HepG2 (cell line): ENCODE data around the gene NRGN. TPM values are rescaled to one million over a fixed set of nuclear protein-coding genes. Genes with fewer than 3 reads are reported as not detected.
"Not testable (repeated sequence)": the region's sequence is repeated elsewhere in the genome, so short reads cannot be mapped to it uniquely, and the experiment has no call there.

Experiments used
- ATAC-seq: fragments of 200-7000 bp; cut with Tn5 transposase; 3 replicates; pipeline ENCODE4 v1.9.1; 2020; ENCODE audit warnings: mild to moderate bottlenecking, moderate library complexity
- BruUV-seq: library from RNA; stranded (reverse); fragments of 400-500 nt; replicated peaks from 2 replicates; lab custom pipeline; 2021; lab: Mats Ljungman, UMichigan
- CTCF ChIA-PET: fragments of 300-600 bp; formaldehyde crosslinking; extraction: SDS; loops from one replicate; lab custom pipeline; 2021; ENCODE audit warnings: low total read pairs, inconsistent platforms, low intra/inter-chr PET ratio; lab: Yijun Ruan, JAX
- POLR2A ChIA-PET: fragments of 350-600 bp; sonication (Branson Sonifier 250); formaldehyde crosslinking; loops from one replicate; lab custom pipeline; 2020; ENCODE audit warnings: antibody characterized with exemption, inconsistent platforms; lab: Yijun Ruan, JAX
- DNase-seq: peaks from one replicate; pipeline ENCODE4 v3.0.0-alpha.2; 2015; ENCODE audit warnings: low spot score
- FAIRE-seq: peaks from 3 replicates; lab custom pipeline; 2011; peaks lifted over from hg19 to GRCh38; lab: Jason Lieb, UNC
- H2AFZ ChIP-seq: one replicate; pipeline ENCODE4 v1.6.1; 2011; ENCODE audit warnings: low read length, inconsistent platforms
- H3K27ac ChIP-seq: fragments of 300-600 bp; 3 replicates; pipeline ENCODE4 v1.8.0; 2011; ENCODE audit warnings: mixed run types, mild to moderate bottlenecking, mixed read lengths, low read length, inconsistent platforms; ENCODE audit not compliant: insufficient read depth; ENCODE audit errors: extremely low read length
- H3K27me3 ChIP-seq, 2 experiments: fragments of 200-600 bp in 1 of 2; 2 replicates in 1 of 2; 3 replicates in 1 of 2; pipeline versions ENCODE4 v1.6.0 to v1.8.0; 2011; ENCODE audit warnings: low read length in 2 of 2, mild to moderate bottlenecking in 2 of 2, moderate library complexity in 2 of 2, inconsistent platforms in 1 of 2; ENCODE audit not compliant: insufficient read depth in 2 of 2, control insufficient read depth in 1 of 2
- H3K36me3 ChIP-seq, 2 experiments: fragments of 200-600 bp in 1 of 2; replicated peaks in 1 of 2; 2 replicates in 1 of 2; 3 replicates in 1 of 2; pipeline versions ENCODE4 v1.5.1 to v1.8.0; 2011; ENCODE audit warnings: low read length in 2 of 2, inconsistent platforms in 1 of 2; ENCODE audit not compliant: insufficient read depth in 2 of 2, control insufficient read depth in 1 of 2
- H3K4me1 ChIP-seq: 2 replicates; pipeline ENCODE4 v1.5.1; 2012; ENCODE audit warnings: low read length, inconsistent platforms; ENCODE audit not compliant: insufficient read depth
- H3K4me2 ChIP-seq: 2 replicates; pipeline ENCODE4 v1.6.0; 2011; ENCODE audit warnings: low read depth, low read length, inconsistent platforms
- H3K4me3 ChIP-seq, 3 experiments: fragments of 200-600 bp in 1 of 3; sonication (generic), shearing (Covaris generic) in 1 of 3; replicated peaks in 1 of 3; 2 replicates each; pipeline ENCODE4 v1.5.1; 2011 to 2016; ENCODE audit warnings: low read length in 3 of 3, inconsistent platforms in 2 of 3, low read depth in 2 of 3, mild to moderate bottlenecking in 2 of 3, control low read depth in 1 of 3, mixed read lengths in 1 of 3; ENCODE audit not compliant: insufficient read depth in 1 of 3
- H3K79me2 ChIP-seq: one replicate; pipeline ENCODE4 v1.6.1; 2011; ENCODE audit warnings: low read length, inconsistent platforms; ENCODE audit not compliant: insufficient read depth
- H3K9ac ChIP-seq: 2 replicates; pipeline ENCODE4 v1.6.0; 2011; ENCODE audit warnings: mild to moderate bottlenecking, low read depth, low read length, inconsistent platforms; ENCODE audit not compliant: insufficient read depth
- H3K9me3 ChIP-seq: 2 replicates; pipeline ENCODE4 v1.5.1; 2012; ENCODE audit warnings: mild to moderate bottlenecking, low read length
- H4K20me1 ChIP-seq: 2 replicates; pipeline ENCODE4 v1.6.0; 2011; ENCODE audit warnings: inconsistent platforms, mild to moderate bottlenecking, low read length, moderate library complexity; ENCODE audit not compliant: insufficient read depth
- FOSL2 ChIP-seq: sonication (generic); formaldehyde crosslinking; IDR thresholded peaks from 2 replicates; pipeline ENCODE4 v1.4.0; 2020; ENCODE audit warnings: missing genetic modification reagents
- HNRNPUL1 ChIP-seq: fragments of 200-400 bp; formaldehyde crosslinking; IDR thresholded peaks from 2 replicates; pipeline ENCODE4 v1.6.1; 2017; ENCODE audit warnings: low read depth, mild to moderate bottlenecking, low read length, moderate library complexity
- TEAD3 ChIP-seq: optimal IDR thresholded peaks from 2 replicates; pipeline ENCODE3; 2016; ENCODE audit warnings: borderline replicate concordance
- WGBS: methylation state at CpG from one replicate; pipeline ENCODE4 v1.1.6; 2017; ENCODE audit warnings: low lambda C conversion rate; 5-methylcytosine and 5-hydroxymethylcytosine counted together
- in situ Hi-C: cut with HindIII; loops from 2 replicates; pipeline ENCODE4 v1.10.0; 2017; ENCODE audit warnings: low pct_unique_long_range_greater_than_20kb; ENCODE audit not compliant: extremely low pct_ligation_motif_present
- intact Hi-C: fragments of 100-400 bp; cut with micrococcal nuclease; formaldehyde crosslinking; loops from one replicate; pipeline ENCODE4 v1.10.0; 2022; ENCODE audit not compliant: unreplicated experiment
- polyA plus RNA-seq, 8 experiments: library from polyadenylated mRNA; depleted of rRNA in 3 of 8; stranded (reverse) in 7 of 8; unstranded in 1 of 8; fragments of >200 nt; fragmentation: Illumina TruSeq in 4 of 8; extraction: Trizol in 4 of 8; gene quantifications; 2 replicates each; pipeline versions ENCODE4 v1.2.1 to v1.2.3, GENCODE V29; 2011 to 2016; ENCODE audit warnings: low read depth in 4 of 8, missing spikeins in 1 of 8, mixed read lengths in 1 of 8; ENCODE audit not compliant: insufficient read depth in 1 of 8
- total RNA-seq, 5 experiments: library from RNA; depleted of rRNA; stranded (reverse); fragments of >200 nt; fragmentation: Illumina TruSeq; extraction: Trizol; gene quantifications; 2 replicates each; pipeline ENCODE4 v1.2.3, GENCODE V29; 2016; ENCODE audit warnings: low read depth in 1 of 5

Gene NRGN
- total and polyA plus RNA-seq, 2 of the 13 experiments (the other 11 are each of a cell fraction or from before 2014, with no cell fraction given) = 0.22 TPM; not detected in 1

DNA sequence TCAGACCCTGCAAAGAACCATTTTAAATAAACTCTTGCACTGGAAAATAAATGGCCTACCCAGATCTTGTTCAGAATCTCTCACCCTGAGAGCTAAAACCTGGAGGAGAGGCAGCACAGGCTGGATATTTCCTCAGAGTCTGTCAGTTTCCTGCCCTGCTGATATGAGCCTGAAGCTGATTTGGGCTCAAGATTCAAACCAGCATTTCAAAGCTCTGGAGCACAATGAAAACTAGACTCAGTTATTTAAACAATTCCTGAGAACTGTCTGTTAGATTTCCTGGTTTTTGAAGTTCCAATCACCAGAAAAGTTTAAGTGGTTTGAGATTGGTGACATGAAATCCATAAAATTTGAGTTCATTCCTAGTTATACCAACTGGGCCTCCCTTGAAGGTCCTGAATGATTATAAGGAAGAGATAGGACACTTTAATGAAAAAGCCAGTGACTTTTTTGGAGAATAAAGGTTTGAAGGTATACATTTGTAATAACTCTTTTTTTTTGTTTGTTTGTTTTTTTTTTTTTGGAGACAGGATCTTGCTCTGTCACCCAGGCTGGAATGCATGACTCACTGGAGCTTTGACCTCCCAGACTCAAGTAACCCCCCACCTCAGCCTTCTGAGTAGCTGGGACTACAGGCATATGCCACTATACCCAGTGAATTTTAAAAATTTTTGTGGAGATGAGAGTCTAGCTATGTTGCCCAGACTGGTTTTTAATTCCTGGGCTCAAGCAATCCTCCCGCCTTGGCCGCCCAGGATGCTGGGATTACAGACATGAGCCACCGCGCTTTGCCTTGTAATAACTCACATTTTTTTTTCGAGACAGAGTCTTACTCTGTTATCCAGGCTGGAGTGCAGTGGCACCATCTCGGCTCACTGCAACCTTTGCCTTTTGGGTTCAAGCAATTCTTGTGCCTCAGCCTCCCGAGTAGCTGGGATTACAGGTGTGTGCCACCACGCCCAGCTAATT, 30.3 kb downstream of the NRGN start:
- peak; percentile 51 for DNase-seq
- H2AFZ ChIP-seq = no peak overlapping the region
- in situ Hi-C loops = no loop called here
- peaks cover 1 to 22% of the 10 kb centered on the region in 2 experiments; a peak in 2 of 5 replicates for H3K36me3 ChIP-seq
- no peak overlapping the region for H3K4me3 ChIP-seq
- peaks cover 48% of the 10 kb centered on the region for H3K4me1 ChIP-seq
- no peak overlapping the region for H3K9ac ChIP-seq
- no peaks in the 10 kb centered on the region for H3K27me3 ChIP-seq
- no peak overlapping the region for H3K27ac ChIP-seq
- TF ChIP-seq TEAD3 (CRISPR knock-in tag) (peak; percentile 37), HNRNPUL1 (no peak), FOSL2 (peak; percentile 82)
- 97% methylated on average over 8 of the region's 8 CpGs for WGBS
- no peak overlapping the region for H3K4me2 ChIP-seq
- intact Hi-C loops = no loop called here
- CTCF ChIA-PET = no interaction called here
- BruUV-seq = no TSS peak
- no peaks in the 10 kb centered on the region for H3K9me3 ChIP-seq
- FAIRE-seq = no peak
- H4K20me1 ChIP-seq = no peaks in the 10 kb centered on the region
- H3K79me2 ChIP-seq = no peaks in the 10 kb centered on the region
- POLR2A ChIA-PET = interaction anchor here (1.2 to 1.3 kb wide), 2 partner anchors 23 to 30 kb away, joined by 3 to 6 read pairs; partner anchors contain the start of gene MSANTD2
- peak; percentile 35; the same call in 1 of the 3 replicates for ATAC-seq

DNA sequence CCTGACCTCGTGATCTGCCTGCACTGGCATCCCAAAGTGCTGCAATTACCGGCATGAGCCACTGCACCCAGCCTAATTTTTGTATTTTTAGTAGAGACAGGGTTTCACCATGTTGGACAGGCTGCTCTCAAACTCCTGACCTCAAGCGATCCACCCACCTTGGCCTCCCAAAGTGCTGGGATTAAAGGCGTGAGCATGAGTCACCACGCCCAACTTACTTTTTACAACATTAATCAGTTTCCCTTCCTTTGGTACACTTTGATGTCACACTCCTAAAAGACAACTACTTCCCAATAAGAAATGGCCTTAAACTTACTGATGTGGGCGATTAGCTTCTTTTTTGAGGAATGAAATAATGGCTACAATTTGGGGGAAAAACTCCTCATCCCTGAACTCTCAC, 31.2 kb downstream of the NRGN start:
- DNase-seq, in situ Hi-C loops, ATAC-seq, H4K20me1 ChIP-seq, H3K4me2 ChIP-seq, H3K79me2 ChIP-seq, H3K27me3 ChIP-seq, CTCF ChIA-PET, H3K9ac ChIP-seq, FAIRE-seq, BruUV-seq, H3K9me3 ChIP-seq, H2AFZ ChIP-seq, H3K27ac ChIP-seq, H3K4me3 ChIP-seq, intact Hi-C loops: not testable (repeated sequence)
- WGBS = 98% methylated on average over 6 of the region's 6 CpGs
- H3K4me1 ChIP-seq = peaks cover 41% of the 10 kb centered on the region
- peaks cover 1 to 22% of the 10 kb centered on the region in 2 experiments; a peak in 2 of 5 replicates for H3K36me3 ChIP-seq
- POLR2A ChIA-PET = interaction anchor here (1.3 kb wide), 1 partner anchor 24 kb away, joined by 3 read pairs; no protein-coding TSS in a partner anchor
